AG09319 (cell line): ENCODE measurements around the gene KPNA3.
A peak's percentile ranks its signal among the peaks of the same experiment; 100 is the strongest.

ENCODE experiments used
- DNase-seq: peaks from one replicate; pipeline ENCODE4 v3.0.0-alpha.2; 2010; ENCODE audit warnings: low read depth; ENCODE audit errors: extremely low read depth
- CTCF ChIP-seq: IDR thresholded peaks from 2 replicates; pipeline ENCODE4 v1.5.1; 2011; ENCODE audit warnings: low read depth, mild to moderate bottlenecking, inconsistent platforms, low read length, moderate library complexity

Gene KPNA3

GRCh38 chr13:49676581-49677298 lies 115.7 kb downstream of the KPNA3 start:
- DNase-seq = no peak
- no peak for TF ChIP-seq CTCF

GRCh38 chr13:49670828-49671227 lies 121.7 kb downstream of the KPNA3 start:
- no peak for DNase-seq
- TF ChIP-seq CTCF = no peak

- peak; percentile 37 for DNase-seq
- peak; percentile 69 for TF ChIP-seq CTCF
Observed at GRCh38 chr13:49669735-49670309, 122.7 kb downstream of the KPNA3 start.

- TF ChIP-seq CTCF = no peak
- DNase-seq = no peak
Observed at GRCh38 chr13:49667773-49668172, 124.7 kb downstream of the KPNA3 start.

GRCh38 chr13:49664606-49665005 lies 127.9 kb downstream of the KPNA3 start:
- DNase-seq = no peak
- TF ChIP-seq CTCF = no peak

- TF ChIP-seq CTCF = no peak
- no peak for DNase-seq
Observed at GRCh38 chr13:49657241-49657641, 135.2 kb downstream of the KPNA3 start.

GRCh38 chr13:49655906-49656305 lies 136.6 kb downstream of the KPNA3 start:
- no peak for TF ChIP-seq CTCF
- DNase-seq = no peak
